Liver (tissue), 3 donors: ENCODE results near the gene MICAL3.

ENCODE experiments used
- ATF3 ChIP-seq: IDR thresholded peaks from 2 replicates; pipeline ENCODE4 v1.6.1; 2016; ENCODE audit warnings: antibody characterized with exemption
- CTCF ChIP-seq: fragments of 150-350 bp; IDR thresholded peaks from 2 replicates; pipeline ENCODE4 v1.5.1; 2017; ENCODE audit warnings: improper control_type of control experiment, low read depth, low read length; ENCODE audit not compliant: missing input control
- FOXA1 ChIP-seq: IDR thresholded peaks from 2 replicates; pipeline ENCODE4 v1.6.1; 2016; ENCODE audit warnings: antibody characterized with exemption
- FOXA2 ChIP-seq: IDR thresholded peaks from 2 replicates; pipeline ENCODE4 v1.6.1; 2016; ENCODE audit warnings: antibody characterized with exemption
- GABPA ChIP-seq, 2 donors: IDR thresholded peaks in 1 of 2; conservative IDR thresholded peaks in 1 of 2; 2 replicates each; pipeline ENCODE4 v1.6.1; 2016; ENCODE audit warnings: antibody characterized with exemption in 2 of 2, mild to moderate bottlenecking in 1 of 2, moderate library complexity in 1 of 2
- JUND ChIP-seq, 2 donors: IDR thresholded peaks; 2 replicates each; pipeline ENCODE4 v1.6.1; 2016; ENCODE audit warnings: antibody characterized with exemption in 2 of 2
- NR2F2 ChIP-seq: IDR thresholded peaks from 2 replicates; pipeline ENCODE4 v1.6.1; 2016; ENCODE audit warnings: antibody characterized with exemption
- TAF1 ChIP-seq: conservative IDR thresholded peaks from 2 replicates; pipeline ENCODE4 v1.6.1; 2016; ENCODE audit warnings: antibody characterized with exemption, mild to moderate bottlenecking
- YY1 ChIP-seq: IDR thresholded peaks from 2 replicates; pipeline ENCODE4 v1.6.1; 2016; ENCODE audit warnings: antibody characterized with exemption, mild to moderate bottlenecking
- ZBTB33 ChIP-seq: IDR thresholded peaks from 2 replicates; pipeline ENCODE4 v1.6.1; 2016; ENCODE audit warnings: antibody characterized with exemption
- donor health status: healthy.
- donor health status: healthy.

GRCh38 chr22:17974087-17974486, 50.3 kb downstream of the MICAL3 start:
- TF ChIP-seq CTCF (no peak), FOXA1 (no peak), ZBTB33 (no peak), FOXA2 (no peak), NR2F2 (no peak), ATF3 (no peak), GABPA (IDR thresholded peaks at IDR 0.05 in 1 of 2, conservative IDR thresholded peaks at IDR 0.05 in 1 of 2) (no peak), YY1 (no peak), JUND (IDR thresholded peaks at IDR 0.05) (no peak), TAF1 (no peak)
